ENCODE results near the gene DENND5A. TPM values are rescaled to one million over a fixed set of nuclear protein-coding genes. Genes with fewer than 3 reads are reported as not detected.

DENND5A gene
- total and polyA plus RNA-seq, 2 of the 8 experiments (the other 6 are each of a cell fraction or from before 2014, with no cell fraction given) = 65.7 to 139 TPM

DNA sequence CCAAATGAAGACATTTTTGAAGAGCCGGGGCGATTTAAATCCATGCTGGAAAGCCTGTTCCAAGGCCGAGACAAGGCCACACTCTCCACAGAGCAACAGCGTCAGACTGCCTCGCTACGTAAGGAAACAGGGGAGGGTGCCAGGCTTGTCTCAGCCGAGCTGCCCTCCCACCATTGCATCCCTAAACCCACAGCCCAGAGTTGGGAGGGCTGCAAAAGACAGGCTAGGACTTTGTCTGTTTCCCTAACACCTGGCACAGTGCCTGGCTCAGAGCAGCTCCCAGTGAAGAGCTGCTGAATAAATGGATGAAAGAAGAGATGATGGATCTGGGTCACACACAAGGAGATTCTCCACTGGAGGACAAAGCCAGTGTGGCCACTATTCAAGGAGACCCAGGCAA lies 122.4 kb downstream of the DENND5A start:
- H4K91ac ChIP-seq (replicated peaks; ENCODE audit: insufficient read length, low read length) = no peak overlapping the region
- H2BK120ac ChIP-seq (replicated peaks; ENCODE audit: low read depth, low read length) = no peak overlapping the region
- FAIRE-seq (no peak), DNase-seq (ENCODE audit: low read depth in 1 of 2, low spot score in 2 of 2) (no peak)
- no peak overlapping the region for H2BK20ac ChIP-seq (ENCODE audit: low read length)
- no peak overlapping the region for H3K56ac ChIP-seq (replicated peaks; ENCODE audit: insufficient read length, low read depth, low read length)
- peaks cover 9 to 65% (median 48%) of the 10 kb centered on the region in 4 experiments; a peak in 7 of 8 replicates for H3K36me3 ChIP-seq (ENCODE audit: control insufficient read depth in 2 of 4, insufficient read depth in 4 of 4, low read length in 3 of 4)
- no peak overlapping the region for H2AK5ac ChIP-seq (ENCODE audit: low read depth, low read length)
- no peak for TF ChIP-seq KDM1A (IDR thresholded peaks at IDR 0.05; ENCODE audit: borderline replicate concordance, low read length)
- TF ChIP-seq KDM4A (IDR thresholded peaks at IDR 0.05; ENCODE audit: low read depth, low read length, severe bottlenecking) = no peak
- ChIA-PET CTCF (ENCODE audit: partially characterized antibody) (interaction anchor here (0.9 to 7.4 kb wide), 5 partner anchors 10 to 66 kb away, joined by 4 to 68 read pairs (median 5); no protein-coding TSS in a partner anchor), POLR2A (ENCODE audit: partially characterized antibody) (no interaction called here)
- H2BK12ac ChIP-seq (ENCODE audit: low read depth, low read length) = no peak overlapping the region
- no peaks in the 10 kb centered on the region for H3K23me2 ChIP-seq (ENCODE audit: low read depth, low read length)
- no peaks in the 10 kb centered on the region for H3K9me3 ChIP-seq (ENCODE audit: insufficient read depth in 2 of 2, low read depth in 1 of 2, low read length in 1 of 2)
- H3K4me2 ChIP-seq (ENCODE audit: insufficient read depth in 1 of 2, low read depth in 2 of 2, low read length in 2 of 2) = no peak overlapping the region
- H4K5ac ChIP-seq (ENCODE audit: insufficient read length, low read depth, low read length) = no peak overlapping the region
- no peak overlapping the region for H3K23ac ChIP-seq (ENCODE audit: insufficient read length)
- no peak overlapping the region for H2AFZ ChIP-seq (ENCODE audit: low read length)
- H3K79me2 ChIP-seq (ENCODE audit: control insufficient read depth in 1 of 2, insufficient read depth in 2 of 2, low read length in 2 of 2) = no peaks in the 10 kb centered on the region
- WGBS, 2 experiments (ENCODE audit: extremely low coverage in 1 of 2, insufficient coverage in 1 of 2, insufficient read length in 1 of 2, insufficient replicate concordance in 2 of 2, low coverage in 1 of 2, low lambda C conversion rate in 2 of 2, missing lambda C conversion rate in 1 of 2) = 99% methylated on average over 7 of the region's 7 CpGs; no CpG with 5 or more reads in 1 of the 2 experiments
- no peaks in the 10 kb centered on the region for H3K79me1 ChIP-seq (ENCODE audit: low read depth, low read length)
- H3K27me3 ChIP-seq (replicated peaks in 1 of 4; ENCODE audit: control insufficient read depth in 3 of 4, extremely low read depth in 1 of 4, insufficient read depth in 3 of 4, low read length in 3 of 4) = no peaks in the 10 kb centered on the region
- peaks cover 0 to 6% (median 2%) of the 10 kb centered on the region in 4 experiments; a peak in 2 of 7 replicates for H3K4me1 ChIP-seq (replicated peaks in 1 of 4; ENCODE audit: control insufficient read depth in 3 of 4, insufficient read depth in 4 of 4, low read length in 3 of 4)
- no peak overlapping the region for H3K18ac ChIP-seq (ENCODE audit: extremely low read depth, low read length)
- H4K20me1 ChIP-seq (replicated peaks in 1 of 2; ENCODE audit: control insufficient read depth in 1 of 2, insufficient read depth in 2 of 2, low read length in 2 of 2) = peaks cover 0 to 2% of the 10 kb centered on the region in 2 experiments
- no peak overlapping the region for H3K14ac ChIP-seq (ENCODE audit: insufficient read length)
- no peak overlapping the region for H3K4me3 ChIP-seq (ENCODE audit: extremely low read depth in 1 of 4, insufficient read depth in 2 of 4, low read depth in 3 of 4, low read length in 4 of 4)
- H3K9ac ChIP-seq (replicated peaks in 1 of 4; ENCODE audit: extremely low read depth in 1 of 4, low read depth in 3 of 4, low read length in 3 of 4) = no peak overlapping the region
- H2BK15ac ChIP-seq (ENCODE audit: low read length) = no peak overlapping the region
- no peak overlapping the region for H2BK5ac ChIP-seq (ENCODE audit: low read depth, low read length)
- no peak overlapping the region for H3K4ac ChIP-seq (replicated peaks; ENCODE audit: insufficient read length, low read depth, low read length)
- H4K8ac ChIP-seq (ENCODE audit: extremely low read depth, insufficient read depth, low read length) = no peak overlapping the region
- H3K27ac ChIP-seq (ENCODE audit: low read depth, low read length) = no peak overlapping the region

All from H1 (cell line).